Measurements from ENCODE around the gene RAD51B. TPM values are rescaled to one million over a fixed set of nuclear protein-coding genes. Genes with fewer than 3 reads are reported as not detected.

Gene RAD51B
- polyA plus RNA-seq, 1 experiment, result 6.6 TPM

GRCh38 chr14:67892466-67893100, 73.0 kb downstream of the RAD51B start:
- H3K27me3 ChIP-seq (ENCODE audit: control insufficient read depth, insufficient read depth, low read length), result no peaks in the 10 kb centered on the region
- no peak overlapping the region for H3K4me3 ChIP-seq (ENCODE audit: low read depth, low read length)
- H3K9me3 ChIP-seq (ENCODE audit: control insufficient read depth, insufficient read depth, low read length), result no peaks in the 10 kb centered on the region
- H3K27ac ChIP-seq (ENCODE audit: low read depth, low read length), result no peak overlapping the region
- ChIA-PET CTCF (interaction anchor here (1.0 to 1.6 kb wide), 3 partner anchors 9 to 951 kb away, joined by 3 to 5 read pairs (median 4); no protein-coding TSS in a partner anchor), POLR2A (no interaction called here)
- no peak for DNase-seq (ENCODE audit: low read depth, low spot score)
- TF ChIP-seq, protein P1, sequence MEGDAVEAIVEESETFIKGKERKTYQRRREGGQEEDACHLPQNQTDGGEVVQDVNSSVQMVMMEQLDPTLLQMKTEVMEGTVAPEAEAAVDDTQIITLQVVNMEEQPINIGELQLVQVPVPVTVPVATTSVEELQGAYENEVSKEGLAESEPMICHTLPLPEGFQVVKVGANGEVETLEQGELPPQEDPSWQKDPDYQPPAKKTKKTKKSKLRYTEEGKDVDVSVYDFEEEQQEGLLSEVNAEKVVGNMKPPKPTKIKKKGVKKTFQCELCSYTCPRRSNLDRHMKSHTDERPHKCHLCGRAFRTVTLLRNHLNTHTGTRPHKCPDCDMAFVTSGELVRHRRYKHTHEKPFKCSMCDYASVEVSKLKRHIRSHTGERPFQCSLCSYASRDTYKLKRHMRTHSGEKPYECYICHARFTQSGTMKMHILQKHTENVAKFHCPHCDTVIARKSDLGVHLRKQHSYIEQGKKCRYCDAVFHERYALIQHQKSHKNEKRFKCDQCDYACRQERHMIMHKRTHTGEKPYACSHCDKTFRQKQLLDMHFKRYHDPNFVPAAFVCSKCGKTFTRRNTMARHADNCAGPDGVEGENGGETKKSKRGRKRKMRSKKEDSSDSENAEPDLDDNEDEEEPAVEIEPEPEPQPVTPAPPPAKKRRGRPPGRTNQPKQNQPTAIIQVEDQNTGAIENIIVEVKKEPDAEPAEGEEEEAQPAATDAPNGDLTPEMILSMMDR (IDR thresholded peaks at IDR 0.05; ENCODE audit: low read depth, low read length), result no peak

- Histone ChIP-seq H3K27ac (ENCODE audit: low read depth, low read length) (no peak overlapping the region), H3K9me3 (ENCODE audit: control insufficient read depth, insufficient read depth, low read length) (peaks cover 4% of the 10 kb centered on the region; the same call in 1 of the 2 replicates), H3K4me3 (ENCODE audit: low read depth, low read length) (no peak overlapping the region), H3K27me3 (ENCODE audit: control insufficient read depth, insufficient read depth, low read length) (no peaks in the 10 kb centered on the region)
- ChIA-PET POLR2A (no interaction called here), CTCF (interaction anchor here (1.0 to 1.7 kb wide), 2 partner anchors 16 to 33 kb away, joined by 4 to 6 read pairs; no protein-coding TSS in a partner anchor)
- TF ChIP-seq, protein P1 (IDR thresholded peaks at IDR 0.05; ENCODE audit: low read depth, low read length), result no peak
- DNase-seq (ENCODE audit: low read depth, low spot score), result no peak
Measured at GRCh38 chr14:67900231-67900630, 80.7 kb downstream of the RAD51B start.

DNA sequence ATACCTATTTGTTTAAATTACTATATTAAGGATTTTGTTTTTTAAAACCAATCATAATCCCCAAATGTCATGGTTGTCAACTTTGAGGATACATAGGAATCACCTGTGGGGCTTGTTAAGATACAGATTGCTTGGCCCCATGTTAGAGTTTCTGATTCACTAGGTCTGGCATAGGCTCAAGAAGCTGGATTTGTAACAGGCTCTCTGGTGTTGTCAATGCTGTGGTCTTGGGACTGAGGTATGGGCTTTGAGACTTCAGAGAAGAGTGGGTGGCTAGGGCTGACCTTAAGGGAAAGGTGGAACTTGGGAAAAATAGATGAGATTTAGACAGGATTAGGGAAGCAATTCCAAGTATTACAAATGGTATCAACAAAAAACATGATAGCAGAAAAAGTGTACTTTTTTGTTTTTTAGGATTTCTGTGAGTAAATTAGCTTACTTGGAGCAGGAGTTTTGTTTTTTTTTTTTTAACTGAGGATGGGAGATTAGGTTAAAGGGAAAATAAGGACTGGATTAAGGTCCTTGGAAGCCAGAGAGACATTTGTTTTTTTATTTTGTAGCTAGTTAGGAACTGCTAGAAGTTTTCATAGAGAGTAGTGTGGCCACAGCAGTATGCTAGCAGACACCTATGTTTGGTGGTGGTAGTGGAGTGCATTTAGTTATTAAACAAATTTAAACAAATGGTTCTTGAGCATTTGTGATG, 88.6 kb downstream of the RAD51B start:
- TF ChIP-seq, protein P1 (IDR thresholded peaks at IDR 0.05; ENCODE audit: low read depth, low read length), result no peak
- CTCF ChIA-PET, result interaction anchor here (0.6 to 1.8 kb wide), 2 partner anchors 10 to 25 kb away, joined by 5 to 11 read pairs; no protein-coding TSS in a partner anchor
- Histone ChIP-seq H3K9me3 (ENCODE audit: control insufficient read depth, insufficient read depth, low read length) (no peaks in the 10 kb centered on the region), H3K4me3 (ENCODE audit: low read depth, low read length) (no peak overlapping the region), H3K27me3 (ENCODE audit: control insufficient read depth, insufficient read depth, low read length) (no peaks in the 10 kb centered on the region), H3K27ac (ENCODE audit: low read depth, low read length) (no peak overlapping the region)
- DNase-seq (ENCODE audit: low read depth, low spot score), result no peak
- POLR2A ChIA-PET, result no interaction called here

GRCh38 chr14:67911562-67911961, 92.0 kb downstream of the RAD51B start:
- no peaks in the 10 kb centered on the region for H3K9me3 ChIP-seq (ENCODE audit: control insufficient read depth, insufficient read depth, low read length)
- H3K27ac ChIP-seq (ENCODE audit: low read depth, low read length), result no peak overlapping the region
- H3K4me3 ChIP-seq (ENCODE audit: low read depth, low read length), result no peak overlapping the region
- TF ChIP-seq, protein P1 (IDR thresholded peaks at IDR 0.05; ENCODE audit: low read depth, low read length), result no peak
- ChIA-PET POLR2A (no interaction called here), CTCF (interaction anchor here (0.6 to 1.3 kb wide), 3 partner anchors 22 to 932 kb away, joined by 3 read pairs; no protein-coding TSS in a partner anchor)
- peak; percentile 2 for DNase-seq (ENCODE audit: low read depth, low spot score)
- H3K27me3 ChIP-seq (ENCODE audit: control insufficient read depth, insufficient read depth, low read length), result no peaks in the 10 kb centered on the region

DNA sequence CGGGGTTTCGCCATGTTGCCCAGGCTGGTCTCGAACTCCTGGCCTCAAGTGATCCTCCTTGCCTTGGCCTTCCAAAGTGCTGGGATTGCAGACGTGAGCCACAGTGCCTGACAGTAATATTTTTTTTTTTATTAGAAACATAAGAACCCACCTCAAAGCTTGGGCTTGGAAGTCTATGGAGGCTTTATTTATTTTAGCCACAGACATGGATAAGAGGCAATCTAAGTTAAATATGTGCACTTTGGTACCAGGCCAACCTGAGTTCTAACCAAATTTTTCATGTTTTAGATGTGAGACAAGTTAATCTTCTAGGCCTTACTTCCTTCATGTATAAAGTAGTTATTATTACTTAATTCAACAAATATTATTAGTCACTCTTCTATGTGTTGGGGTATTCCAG, 96.9 kb downstream of the RAD51B start:
- ChIA-PET CTCF (no interaction called here), POLR2A (no interaction called here)
- TF ChIP-seq, protein P1 (IDR thresholded peaks at IDR 0.05; ENCODE audit: low read depth, low read length), result no peak

More for the DNA sequence above, 96.9 kb downstream of the RAD51B start:
- Histone ChIP-seq H3K27ac (ENCODE audit: low read depth, low read length) (no peak overlapping the region), H3K4me3 (ENCODE audit: low read depth, low read length) (no peak overlapping the region), H3K27me3 (ENCODE audit: control insufficient read depth, insufficient read depth, low read length) (no peaks in the 10 kb centered on the region), H3K9me3 (ENCODE audit: control insufficient read depth, insufficient read depth, low read length) (no peaks in the 10 kb centered on the region)
- DNase-seq (ENCODE audit: low read depth, low spot score), result no peak

Data from AG04450 (cell line).